Skeletal muscle satellite cell (primary cell): ENCODE measurements around the gene GAS2.

ENCODE experiments used
- H3K27me3 ChIP-seq: 2 replicates; pipeline ENCODE4 v1.7.0; 2013; ENCODE audit warnings: low read length; ENCODE audit not compliant: control insufficient read depth, insufficient read depth
- H3K36me3 ChIP-seq: 2 replicates; pipeline ENCODE4 v1.7.0; 2013; ENCODE audit warnings: mild to moderate bottlenecking, control low read depth, low read length; ENCODE audit not compliant: insufficient read depth
- H3K4me1 ChIP-seq: 2 replicates; pipeline ENCODE4 v1.7.0; 2013; ENCODE audit warnings: low read length; ENCODE audit not compliant: control insufficient read depth, insufficient read depth
- H3K4me2 ChIP-seq: 2 replicates; pipeline ENCODE4 v1.7.0; 2013; ENCODE audit warnings: mild to moderate bottlenecking, low read length
- H3K4me3 ChIP-seq: 2 replicates; pipeline ENCODE4 v1.7.0; 2013; ENCODE audit warnings: low read length
- H3K9ac ChIP-seq: 2 replicates; pipeline ENCODE4 v1.7.0; 2013; ENCODE audit warnings: mild to moderate bottlenecking, low read depth, low read length, moderate library complexity
- H3K9me3 ChIP-seq: replicated peaks from 2 replicates; pipeline ENCODE4 v1.7.0; 2013; ENCODE audit warnings: mild to moderate bottlenecking, control low read depth, low read length

GAS2 gene

GRCh38 chr11:22733475-22734248, 67.3 kb downstream of the GAS2 start:
- Histone ChIP-seq H3K4me3 (no peak overlapping the region), H3K27me3 (no peaks in the 10 kb centered on the region), H3K9me3 (no peaks in the 10 kb centered on the region), H3K36me3 (no peaks in the 10 kb centered on the region), H3K4me2 (no peak overlapping the region), H3K4me1 (no peaks in the 10 kb centered on the region), H3K9ac (no peak overlapping the region)

GRCh38 chr11:22734628-22735345, 68.4 kb downstream of the GAS2 start:
- Histone ChIP-seq H3K4me1 (no peaks in the 10 kb centered on the region), H3K4me2 (no peak overlapping the region), H3K9ac (no peak overlapping the region), H3K36me3 (no peaks in the 10 kb centered on the region), H3K9me3 (no peaks in the 10 kb centered on the region), H3K27me3 (no peaks in the 10 kb centered on the region), H3K4me3 (no peak overlapping the region)

- no peaks in the 10 kb centered on the region for H3K9me3 ChIP-seq
- no peaks in the 10 kb centered on the region for H3K36me3 ChIP-seq
- no peak overlapping the region for H3K4me2 ChIP-seq
- no peaks in the 10 kb centered on the region for H3K4me1 ChIP-seq
- H3K4me3 ChIP-seq: no peak overlapping the region
- H3K9ac ChIP-seq: no peak overlapping the region
- no peaks in the 10 kb centered on the region for H3K27me3 ChIP-seq
Measured at GRCh38 chr11:22742157-22742613, 75.8 kb downstream of the GAS2 start.

- Histone ChIP-seq H3K9me3 (no peaks in the 10 kb centered on the region), H3K9ac (no peak overlapping the region), H3K27me3 (no peaks in the 10 kb centered on the region), H3K4me3 (no peak overlapping the region), H3K4me2 (no peak overlapping the region), H3K36me3 (no peaks in the 10 kb centered on the region), H3K4me1 (no peaks in the 10 kb centered on the region)
Measured at GRCh38 chr11:22749536-22749935, 83.1 kb downstream of the GAS2 start.

DNA sequence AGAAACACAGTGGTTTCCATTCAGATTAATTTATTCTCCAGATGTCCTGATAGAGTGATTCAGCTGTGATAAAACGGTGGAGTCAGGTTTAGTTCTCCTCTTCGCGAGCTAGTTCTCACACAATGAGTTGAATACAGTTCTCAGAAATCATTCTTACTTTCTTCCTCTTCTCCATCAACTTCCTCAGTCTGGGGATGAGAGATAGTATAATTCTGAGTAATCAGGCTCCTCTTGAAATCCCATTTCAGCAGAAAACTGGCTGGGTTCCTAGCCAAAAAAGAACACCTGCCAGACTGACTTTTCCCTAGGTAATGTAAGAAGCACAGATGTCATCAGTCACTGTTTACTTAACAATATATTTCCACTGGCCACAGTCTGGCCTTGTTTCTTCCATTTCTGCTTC, 86.5 kb downstream of the GAS2 start:
- no peak overlapping the region for H3K4me3 ChIP-seq
- H3K9me3 ChIP-seq: no peaks in the 10 kb centered on the region
- H3K4me2 ChIP-seq: no peak overlapping the region
- no peaks in the 10 kb centered on the region for H3K36me3 ChIP-seq
- H3K4me1 ChIP-seq: no peaks in the 10 kb centered on the region
- H3K9ac ChIP-seq: no peak overlapping the region
- H3K27me3 ChIP-seq: no peaks in the 10 kb centered on the region

DNA sequence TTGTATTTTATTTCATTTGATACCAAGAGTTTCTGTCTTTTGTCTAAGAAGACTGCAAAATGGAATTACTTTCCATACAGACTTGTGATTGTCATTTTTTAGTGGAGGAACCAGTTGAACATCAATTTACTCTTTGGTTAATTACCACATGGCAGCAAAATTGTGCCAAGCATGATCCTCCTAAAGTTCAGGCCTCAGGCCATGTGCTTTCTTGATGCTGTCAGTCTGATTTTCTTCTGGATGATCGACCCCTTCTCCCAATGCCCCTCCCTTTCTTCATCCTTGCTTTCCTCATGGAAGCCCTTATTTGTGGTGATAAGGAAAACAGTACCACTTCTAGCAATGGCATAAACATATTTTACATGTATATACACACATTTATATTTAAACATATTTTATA, 87.0 kb downstream of the GAS2 start:
- Histone ChIP-seq H3K4me3 (no peak overlapping the region), H3K27me3 (no peaks in the 10 kb centered on the region), H3K4me2 (no peak overlapping the region), H3K9ac (no peak overlapping the region), H3K36me3 (no peaks in the 10 kb centered on the region), H3K4me1 (no peaks in the 10 kb centered on the region), H3K9me3 (no peaks in the 10 kb centered on the region)

DNA sequence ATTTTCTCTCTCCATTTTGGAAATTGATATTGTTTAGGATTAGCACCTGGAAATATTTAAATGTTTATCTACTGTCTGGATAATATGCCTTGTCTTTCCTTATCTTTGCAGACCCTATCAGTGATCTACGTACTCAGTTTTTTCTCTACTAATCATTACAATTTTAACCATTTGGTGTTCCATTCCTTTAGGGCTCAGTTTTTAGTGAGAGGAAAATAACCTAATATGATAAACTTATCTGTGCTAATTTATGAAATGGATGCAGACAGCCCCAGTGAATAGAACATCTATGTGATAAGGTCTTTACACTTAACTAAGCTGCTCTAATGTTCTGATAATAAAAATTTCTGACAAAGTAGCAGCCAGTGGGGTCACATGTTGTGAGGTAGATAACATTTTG, 94.7 kb downstream of the GAS2 start:
- no peaks in the 10 kb centered on the region for H3K36me3 ChIP-seq
- no peaks in the 10 kb centered on the region for H3K4me1 ChIP-seq
- H3K27me3 ChIP-seq: no peaks in the 10 kb centered on the region
- H3K9ac ChIP-seq: no peak overlapping the region
- H3K4me2 ChIP-seq: no peak overlapping the region
- H3K9me3 ChIP-seq: no peaks in the 10 kb centered on the region
- no peak overlapping the region for H3K4me3 ChIP-seq

GRCh38 chr11:22763166-22763565, 96.8 kb downstream of the GAS2 start:
- Histone ChIP-seq H3K4me1 (no peaks in the 10 kb centered on the region), H3K9ac (no peak overlapping the region), H3K27me3 (no peaks in the 10 kb centered on the region)

GRCh38 chr11:22764735-22765134, 98.3 kb downstream of the GAS2 start:
- H3K4me3 ChIP-seq: no peak overlapping the region
- H3K9me3 ChIP-seq: no peaks in the 10 kb centered on the region
- no peak overlapping the region for H3K4me2 ChIP-seq
- no peak overlapping the region for H3K9ac ChIP-seq
- no peaks in the 10 kb centered on the region for H3K4me1 ChIP-seq
- H3K27me3 ChIP-seq: no peaks in the 10 kb centered on the region
- H3K36me3 ChIP-seq: no peaks in the 10 kb centered on the region

More at GRCh38 chr11:22763166-22763565, 96.8 kb downstream of the GAS2 start:
- H3K4me2 ChIP-seq: no peak overlapping the region
- no peak overlapping the region for H3K4me3 ChIP-seq
- no peaks in the 10 kb centered on the region for H3K9me3 ChIP-seq
- H3K36me3 ChIP-seq: no peaks in the 10 kb centered on the region

GRCh38 chr11:22768281-22768680, 101.9 kb downstream of the GAS2 start:
- Histone ChIP-seq H3K9me3 (no peaks in the 10 kb centered on the region), H3K4me3 (no peak overlapping the region), H3K36me3 (no peaks in the 10 kb centered on the region), H3K27me3 (no peaks in the 10 kb centered on the region), H3K4me2 (no peak overlapping the region), H3K9ac (no peak overlapping the region), H3K4me1 (no peaks in the 10 kb centered on the region)

DNA sequence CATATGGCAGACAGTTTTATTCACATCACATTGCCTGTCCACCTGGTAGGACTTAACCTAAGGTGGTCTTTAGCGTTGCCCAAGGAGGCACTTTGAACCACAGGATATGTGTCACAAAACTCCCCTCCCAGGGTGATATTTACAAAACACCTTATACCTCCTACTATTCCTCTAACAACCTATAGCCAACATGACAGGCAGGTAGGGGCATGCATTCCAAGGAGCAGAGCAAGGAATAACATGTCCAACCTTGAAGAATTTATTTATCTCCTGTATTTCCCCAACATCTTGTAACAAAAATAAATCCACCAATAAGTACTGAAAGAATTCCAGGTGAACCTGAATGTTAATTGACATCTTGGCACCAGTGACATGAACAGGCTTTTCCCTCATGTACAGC, 102.7 kb downstream of the GAS2 start:
- H3K4me1 ChIP-seq: no peaks in the 10 kb centered on the region
- H3K36me3 ChIP-seq: no peaks in the 10 kb centered on the region
- no peak overlapping the region for H3K9ac ChIP-seq
- no peak overlapping the region for H3K4me2 ChIP-seq
- H3K27me3 ChIP-seq: no peaks in the 10 kb centered on the region
- no peak overlapping the region for H3K4me3 ChIP-seq
- no peaks in the 10 kb centered on the region for H3K9me3 ChIP-seq

DNA sequence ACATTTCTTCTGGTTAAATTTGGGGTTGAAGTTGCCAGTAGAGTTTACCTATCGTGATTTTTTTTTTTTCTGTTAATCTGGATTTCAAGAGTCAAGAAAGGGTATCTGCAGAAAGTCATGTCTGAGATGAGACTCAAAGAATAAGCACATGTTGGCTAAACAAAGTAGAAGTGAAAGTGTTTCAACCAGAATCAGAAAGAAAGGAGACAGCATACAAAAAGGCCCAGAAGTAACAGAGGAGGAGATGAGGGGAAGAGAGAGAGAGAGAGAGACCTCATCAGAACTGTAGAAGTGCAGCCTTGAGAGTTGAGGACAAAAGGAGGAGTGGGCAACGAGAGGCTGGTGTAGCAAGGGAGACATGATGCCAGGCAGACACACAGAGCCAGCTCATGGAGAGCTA, 108.3 kb downstream of the GAS2 start:
- Histone ChIP-seq H3K4me1 (no peaks in the 10 kb centered on the region), H3K27me3 (peaks cover 4% of the 10 kb centered on the region), H3K36me3 (no peaks in the 10 kb centered on the region), H3K4me2 (no peak overlapping the region), H3K9ac (no peak overlapping the region), H3K4me3 (no peak overlapping the region), H3K9me3 (no peaks in the 10 kb centered on the region)
